OCI-LY7 (cell line): ENCODE data around the gene TICAM2.

Experiments
- EZH2phosphoT487 ChIP-seq: fragments of 200-600 bp; sonication (generic); IDR thresholded peaks from 2 replicates; pipeline ENCODE4 v1.6.1; 2018; ENCODE audit warnings: low read depth, borderline replicate concordance, mild to moderate bottlenecking, mixed run types, antibody characterized with exemption, low read length, moderate library complexity, mixed read lengths
- TF ChIP-seq, protein P1 (sequence below): fragments of 200-600 bp; sonication (generic); conservative IDR thresholded peaks from 2 replicates; pipeline ENCODE4 v1.5.1; 2014; ENCODE audit warnings: mild to moderate bottlenecking, antibody characterized with exemption, low read length, moderate library complexity, mixed read lengths

DNA sequence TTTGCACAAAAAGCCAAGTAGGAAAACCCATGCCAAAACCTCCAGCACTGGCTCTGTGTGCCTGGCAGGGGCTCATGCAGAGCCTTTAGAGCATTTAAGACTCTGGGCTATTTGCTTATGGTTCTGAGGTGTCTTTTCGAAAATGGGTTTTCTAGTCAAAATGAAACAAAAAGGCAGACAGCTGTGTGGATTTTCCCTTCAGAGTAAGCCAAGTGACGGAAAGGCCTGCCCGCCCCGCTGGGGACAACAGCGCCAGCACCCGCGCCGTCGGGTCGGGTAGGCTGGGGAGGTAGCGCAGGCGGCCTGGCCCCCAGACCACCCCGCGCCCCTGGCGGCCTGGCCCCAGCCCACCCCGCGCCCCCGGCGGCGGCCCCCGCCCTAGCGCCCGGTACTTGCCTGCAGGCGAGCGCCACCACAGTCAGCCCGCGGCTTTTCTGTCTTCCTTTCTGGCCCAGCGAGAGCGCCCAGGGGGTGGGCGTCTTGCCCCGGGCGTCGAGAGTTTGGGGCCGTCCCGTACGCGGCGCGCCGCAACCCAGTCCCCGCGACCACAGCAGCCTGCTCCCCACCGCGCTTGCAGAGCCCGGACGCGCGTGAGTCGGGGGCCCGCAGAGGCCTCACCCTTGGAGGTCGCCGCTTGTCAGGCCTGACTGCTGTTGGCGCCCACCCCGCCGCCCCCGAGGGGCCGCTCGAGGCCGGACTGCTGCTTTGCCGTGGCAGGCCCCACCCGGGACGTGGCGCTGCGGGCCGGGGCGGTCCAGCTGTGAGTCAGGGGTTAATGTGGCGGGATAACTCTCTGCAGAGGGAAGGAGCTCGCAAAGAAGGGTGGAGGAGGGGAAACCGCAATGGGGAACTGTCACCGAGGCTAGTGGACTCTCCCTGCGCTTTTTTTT is at the start of gene TICAM2:
- TF ChIP-seq, protein P1, sequence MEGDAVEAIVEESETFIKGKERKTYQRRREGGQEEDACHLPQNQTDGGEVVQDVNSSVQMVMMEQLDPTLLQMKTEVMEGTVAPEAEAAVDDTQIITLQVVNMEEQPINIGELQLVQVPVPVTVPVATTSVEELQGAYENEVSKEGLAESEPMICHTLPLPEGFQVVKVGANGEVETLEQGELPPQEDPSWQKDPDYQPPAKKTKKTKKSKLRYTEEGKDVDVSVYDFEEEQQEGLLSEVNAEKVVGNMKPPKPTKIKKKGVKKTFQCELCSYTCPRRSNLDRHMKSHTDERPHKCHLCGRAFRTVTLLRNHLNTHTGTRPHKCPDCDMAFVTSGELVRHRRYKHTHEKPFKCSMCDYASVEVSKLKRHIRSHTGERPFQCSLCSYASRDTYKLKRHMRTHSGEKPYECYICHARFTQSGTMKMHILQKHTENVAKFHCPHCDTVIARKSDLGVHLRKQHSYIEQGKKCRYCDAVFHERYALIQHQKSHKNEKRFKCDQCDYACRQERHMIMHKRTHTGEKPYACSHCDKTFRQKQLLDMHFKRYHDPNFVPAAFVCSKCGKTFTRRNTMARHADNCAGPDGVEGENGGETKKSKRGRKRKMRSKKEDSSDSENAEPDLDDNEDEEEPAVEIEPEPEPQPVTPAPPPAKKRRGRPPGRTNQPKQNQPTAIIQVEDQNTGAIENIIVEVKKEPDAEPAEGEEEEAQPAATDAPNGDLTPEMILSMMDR = peak; percentile 42
- no peak for TF ChIP-seq EZH2phosphoT487
